Left ventricle myocardium inferior (tissue), 1 donor: ENCODE results near the gene MCF2L2. TPM values are rescaled to one million over a fixed set of nuclear protein-coding genes. Genes with fewer than 3 reads are reported as not detected.

Experiments
- DNase-seq: peaks from one replicate; pipeline ENCODE4 v3.0.0-alpha.2; 2020
- H3K27ac ChIP-seq: fragments of 200-600 bp; replicated peaks from 2 replicates; pipeline ENCODE4 v1.8.0; 2021
- H3K27me3 ChIP-seq: fragments of 200-600 bp; 2 replicates; pipeline ENCODE4 v1.8.0; 2021; ENCODE audit warnings: low read depth
- H3K36me3 ChIP-seq: fragments of 200-600 bp; 2 replicates; pipeline ENCODE4 v1.8.0; 2021
- H3K4me1 ChIP-seq: fragments of 200-600 bp; 2 replicates; pipeline ENCODE4 v1.8.0; 2021
- H3K4me3 ChIP-seq: fragments of 200-600 bp; 2 replicates; pipeline ENCODE4 v1.8.0; 2021; ENCODE audit warnings: mild to moderate bottlenecking, moderate library complexity
- H3K9me3 ChIP-seq: fragments of 200-600 bp; replicated peaks from 2 replicates; pipeline ENCODE4 v1.8.0; 2021
- CTCF ChIP-seq: fragments of 200-600 bp; IDR thresholded peaks from 2 replicates; pipeline ENCODE4 v1.8.0; 2021; ENCODE audit warnings: antibody characterized with exemption, mild to moderate bottlenecking, borderline replicate concordance
- intact Hi-C: fragments of 100-400 bp; cut with micrococcal nuclease; formaldehyde crosslinking; loops from one replicate; pipeline ENCODE4 v1.11.0; 2022
- total RNA-seq: library from RNA; stranded (reverse); fragmentation: NEBNext Ultra II Directional; extraction: Animal tissue kit (Norgen Biotek cat#: 25700); gene quantifications from one replicate; pipeline ENCODE4 v1.2.1, GENCODE V29; 2021
- donor health status: DM: no; HTN: yes; CAD: no; lungs with severe emphysema.

Gene MCF2L2
- total RNA-seq, 1 donor from 2014 or later = 0.91 TPM

GRCh38 chr3:183270344-183270743 is 158.1 kb downstream of the MCF2L2 start:
- intact Hi-C loops = no loop called here
- no peaks in the 10 kb centered on the region for H3K9me3 ChIP-seq
- no peak for DNase-seq
- no peak overlapping the region for H3K4me3 ChIP-seq
- no peaks in the 10 kb centered on the region for H3K27me3 ChIP-seq
- H3K27ac ChIP-seq = no peak overlapping the region
- H3K36me3 ChIP-seq = peaks cover 14% of the 10 kb centered on the region
- H3K4me1 ChIP-seq = peaks cover 4% of the 10 kb centered on the region
- TF ChIP-seq CTCF = no peak

DNA sequence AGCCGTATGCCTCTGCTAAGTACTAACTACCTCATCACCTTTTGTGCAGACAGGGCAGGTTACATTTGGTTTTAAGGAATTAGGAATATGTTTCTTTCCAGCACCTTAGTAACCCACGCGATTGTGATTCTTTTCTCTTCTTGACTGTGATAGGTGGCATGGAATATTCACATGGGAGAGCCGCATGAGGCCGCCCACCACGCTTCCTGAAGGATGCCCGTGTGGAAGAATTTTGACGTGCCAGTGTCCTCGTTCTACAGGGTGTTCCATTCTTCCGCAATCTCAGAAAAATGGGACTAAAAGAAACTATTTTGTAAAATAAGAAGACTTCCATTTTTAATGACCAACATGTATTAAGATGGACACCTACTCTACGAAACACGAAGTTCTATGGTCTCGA is 159.1 kb downstream of the MCF2L2 start:
- Histone ChIP-seq H3K4me3 (no peak overlapping the region), H3K4me1 (peaks cover 8% of the 10 kb centered on the region), H3K36me3 (peaks cover 14% of the 10 kb centered on the region), H3K27me3 (no peaks in the 10 kb centered on the region), H3K27ac (no peak overlapping the region), H3K9me3 (no peaks in the 10 kb centered on the region)
- intact Hi-C loops = no loop called here
- DNase-seq = no peak
- no peak for TF ChIP-seq CTCF

DNA sequence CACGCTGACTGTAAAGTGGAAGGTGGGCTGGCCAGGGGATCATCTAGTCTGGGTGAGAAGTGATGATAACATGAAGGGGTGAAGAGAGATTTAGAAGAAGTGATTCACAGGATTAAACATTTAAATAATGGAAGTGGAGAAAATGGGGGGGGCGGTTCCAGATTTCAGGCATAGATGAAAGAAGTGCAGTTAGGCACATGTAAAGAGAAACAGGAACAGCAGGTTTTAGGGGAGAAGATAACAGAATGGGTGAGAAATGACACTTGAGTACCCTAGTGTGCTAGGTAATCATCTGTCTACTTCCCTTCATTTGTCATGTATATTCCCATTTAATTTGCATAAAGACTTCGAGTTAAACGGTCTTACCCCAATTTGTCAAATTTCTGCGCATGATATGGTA is 160.1 kb downstream of the MCF2L2 start:
- no peaks in the 10 kb centered on the region for H3K9me3 ChIP-seq
- no peak for DNase-seq
- H3K4me1 ChIP-seq = peaks cover 13% of the 10 kb centered on the region
- H3K27ac ChIP-seq = no peak overlapping the region
- no peak overlapping the region for H3K4me3 ChIP-seq
- TF ChIP-seq CTCF = no peak
- intact Hi-C loops = no loop called here
- H3K27me3 ChIP-seq = no peaks in the 10 kb centered on the region
- H3K36me3 ChIP-seq = peaks cover 14% of the 10 kb centered on the region

DNA sequence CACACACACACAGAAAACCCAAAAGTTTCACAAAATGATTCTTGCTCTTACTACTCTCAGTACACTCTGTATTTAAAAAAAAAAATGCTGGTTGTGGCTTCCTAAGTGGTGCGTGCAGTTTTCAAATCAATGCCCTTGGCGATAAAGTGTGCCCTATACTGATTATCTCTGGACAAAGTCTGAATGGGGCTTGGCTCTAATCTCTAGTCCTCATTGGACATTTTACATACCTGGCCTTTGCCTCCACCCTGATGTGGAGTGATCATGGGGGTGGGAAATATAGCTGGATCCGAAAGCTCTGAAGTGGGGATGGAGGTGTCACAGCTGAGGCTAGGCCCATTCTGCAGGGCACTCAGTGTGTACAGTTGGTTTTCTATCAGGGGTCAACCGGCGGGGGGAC is 161.3 kb downstream of the MCF2L2 start:
- no peak for TF ChIP-seq CTCF
- Histone ChIP-seq H3K27ac (no peak overlapping the region), H3K27me3 (no peaks in the 10 kb centered on the region), H3K9me3 (no peaks in the 10 kb centered on the region), H3K4me1 (peaks cover 13% of the 10 kb centered on the region), H3K4me3 (no peak overlapping the region), H3K36me3 (peaks cover 14% of the 10 kb centered on the region)
- DNase-seq = no peak
- intact Hi-C loops = no loop called here

DNA sequence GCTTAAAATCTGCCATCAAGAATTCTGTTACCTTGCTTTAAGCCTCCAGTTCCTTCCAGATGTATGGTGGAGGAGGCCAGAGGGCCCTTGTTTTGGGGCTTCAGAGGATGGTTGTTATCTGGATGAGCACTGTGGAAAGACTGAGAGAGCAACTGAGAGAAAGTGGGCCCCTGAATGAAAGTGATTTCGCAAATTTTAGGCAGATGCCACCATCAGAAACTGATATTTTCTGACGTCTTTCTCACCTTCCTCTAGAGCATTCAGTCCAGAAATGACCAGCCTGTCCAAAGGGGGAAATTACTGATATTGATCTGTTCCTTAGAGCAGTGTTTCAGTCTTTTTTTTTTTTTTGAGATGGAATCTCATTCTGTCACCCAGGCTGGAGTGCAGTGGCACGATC is 162.0 kb downstream of the MCF2L2 start:
- H3K4me3 ChIP-seq = no peak overlapping the region
- H3K36me3 ChIP-seq = peaks cover 14% of the 10 kb centered on the region
- no peak for TF ChIP-seq CTCF
- H3K27ac ChIP-seq = no peak overlapping the region
- DNase-seq = no peak
- no peaks in the 10 kb centered on the region for H3K27me3 ChIP-seq
- peaks cover 13% of the 10 kb centered on the region for H3K4me1 ChIP-seq
- intact Hi-C loops = no loop called here
- no peaks in the 10 kb centered on the region for H3K9me3 ChIP-seq
